Breast epithelium (tissue), 4 donors: ENCODE measurements around the gene ADRA2B. TPM values are rescaled to one million over a fixed set of nuclear protein-coding genes. Genes with fewer than 3 reads are reported as not detected.
"Not testable (repeated sequence)": the region's sequence is repeated elsewhere in the genome, so short reads cannot be mapped to it uniquely, and the experiment has no call there.

Experiments used
- DNase-seq, 2 donors: peaks; one replicate each; pipeline ENCODE4 v3.0.0-alpha.2; 2019; ENCODE audit warnings: low spot score in 2 of 2
- H3K27ac ChIP-seq, 2 donors: fragments of 200-600 bp; sonication (generic) in 1 of 2; one replicate each; pipeline ENCODE4 v1.5.1; 2016 to 2019; ENCODE audit warnings: mild to moderate bottlenecking in 1 of 2
- H3K27me3 ChIP-seq, 2 donors: fragments of 200-600 bp; sonication (generic) in 1 of 2; one replicate each; pipeline versions ENCODE4 v1.5.1 to v1.6.0; 2017 to 2019; ENCODE audit warnings: control low read depth in 1 of 2, mild to moderate bottlenecking in 1 of 2
- H3K36me3 ChIP-seq: fragments of 200-600 bp; one replicate; pipeline ENCODE4 v1.5.1; 2019
- H3K4me1 ChIP-seq, 2 donors: fragments of 200-600 bp; sonication (generic); one replicate each; pipeline ENCODE4 v1.5.1; 2016 to 2019; ENCODE audit warnings: control low read depth in 1 of 2
- H3K4me3 ChIP-seq, 3 donors: fragments of 200-600 bp; sonication (generic); 1 replicate in 2 of 3; 2 replicates in 1 of 3; pipeline ENCODE4 v1.5.1; 2016 to 2019; ENCODE audit warnings: mild to moderate bottlenecking in 3 of 3, moderate library complexity in 2 of 3
- H3K9me3 ChIP-seq, 2 donors: fragments of 200-600 bp; sonication (generic) in 1 of 2; one replicate each; pipeline ENCODE4 v1.5.1; 2016 to 2019; ENCODE audit warnings: control low read depth in 1 of 2
- CTCF ChIP-seq, 3 donors: fragments of 450-650 bp; IDR thresholded peaks; one replicate each; pipeline ENCODE4 v1.5.1; 2016 to 2017; ENCODE audit warnings: antibody characterized with exemption in 3 of 3, mild to moderate bottlenecking in 3 of 3, moderate library complexity in 3 of 3
- POLR2A ChIP-seq: fragments of 450-650 bp; IDR thresholded peaks from one replicate; pipeline ENCODE4 v1.6.1; 2016; ENCODE audit warnings: antibody characterized with exemption, mild to moderate bottlenecking, moderate library complexity
- POLR2AphosphoS5 ChIP-seq, 3 donors: sonication (generic); formaldehyde crosslinking; IDR thresholded peaks; one replicate each; pipeline ENCODE4 v1.6.1; 2017; ENCODE audit warnings: antibody characterized with exemption in 3 of 3
- intact Hi-C: fragments of 100-400 bp; cut with DNase I; formaldehyde crosslinking; loops from one replicate; pipeline ENCODE4 v1.15.1; 2023; ENCODE audit warnings: low total_unique reads
- total RNA-seq, 3 donors: library from RNA; depleted of rRNA; stranded (reverse); fragments of >200 nt; gene quantifications; one replicate each; pipeline ENCODE4 v1.1.0, GENCODE V29; 2016

Gene ADRA2B
- total RNA-seq, 3 donors from 2014 or later, result 1.3 to 1.6 (median 1.4) TPM

DNA sequence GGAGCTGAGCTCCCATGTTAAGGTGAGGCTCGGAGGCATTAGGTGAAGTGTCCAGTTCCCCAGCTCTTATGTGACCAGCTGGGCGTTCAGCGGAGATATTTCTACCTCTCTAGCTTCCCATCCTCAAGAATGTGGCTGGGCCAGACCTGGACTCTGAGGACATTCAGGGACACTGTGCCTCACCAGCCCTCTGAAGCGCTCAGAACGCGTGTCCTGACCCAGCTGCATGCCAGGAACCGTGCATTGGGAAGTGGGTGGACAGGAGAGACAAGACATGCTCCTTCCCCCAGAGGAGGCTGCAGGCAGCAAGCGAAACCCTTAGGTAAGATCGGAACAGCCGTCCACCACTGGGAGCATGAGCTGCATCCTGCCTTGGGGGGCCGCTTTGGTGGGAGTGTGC, 43.6 kb downstream of the ADRA2B start:
- Histone ChIP-seq H3K4me3 (no peak overlapping the region), H3K27ac (no peak overlapping the region), H3K27me3 (no peaks in the 10 kb centered on the region), H3K4me1 (no peaks in the 10 kb centered on the region), H3K36me3 (no peaks in the 10 kb centered on the region), H3K9me3 (peaks cover 0 to 17% of the 10 kb centered on the region in 2 donors)
- TF ChIP-seq POLR2A, result no peak
- TF ChIP-seq POLR2AphosphoS5 (IDR thresholded peaks at IDR 0.05), result no peak
- no peak for TF ChIP-seq CTCF (IDR thresholded peaks at IDR 0.05)
- no peak for DNase-seq
- intact Hi-C loops, result no loop called here

- H3K4me3 ChIP-seq, H3K36me3 ChIP-seq, H3K27me3 ChIP-seq, H3K4me1 ChIP-seq, DNase-seq, intact Hi-C loops, H3K27ac ChIP-seq: not testable (repeated sequence)
- peaks cover 0 to 17% of the 10 kb centered on the region in 2 donors for H3K9me3 ChIP-seq
Measured at GRCh38 chr2:96071977-96072491, 44.3 kb downstream of the ADRA2B start.

DNA sequence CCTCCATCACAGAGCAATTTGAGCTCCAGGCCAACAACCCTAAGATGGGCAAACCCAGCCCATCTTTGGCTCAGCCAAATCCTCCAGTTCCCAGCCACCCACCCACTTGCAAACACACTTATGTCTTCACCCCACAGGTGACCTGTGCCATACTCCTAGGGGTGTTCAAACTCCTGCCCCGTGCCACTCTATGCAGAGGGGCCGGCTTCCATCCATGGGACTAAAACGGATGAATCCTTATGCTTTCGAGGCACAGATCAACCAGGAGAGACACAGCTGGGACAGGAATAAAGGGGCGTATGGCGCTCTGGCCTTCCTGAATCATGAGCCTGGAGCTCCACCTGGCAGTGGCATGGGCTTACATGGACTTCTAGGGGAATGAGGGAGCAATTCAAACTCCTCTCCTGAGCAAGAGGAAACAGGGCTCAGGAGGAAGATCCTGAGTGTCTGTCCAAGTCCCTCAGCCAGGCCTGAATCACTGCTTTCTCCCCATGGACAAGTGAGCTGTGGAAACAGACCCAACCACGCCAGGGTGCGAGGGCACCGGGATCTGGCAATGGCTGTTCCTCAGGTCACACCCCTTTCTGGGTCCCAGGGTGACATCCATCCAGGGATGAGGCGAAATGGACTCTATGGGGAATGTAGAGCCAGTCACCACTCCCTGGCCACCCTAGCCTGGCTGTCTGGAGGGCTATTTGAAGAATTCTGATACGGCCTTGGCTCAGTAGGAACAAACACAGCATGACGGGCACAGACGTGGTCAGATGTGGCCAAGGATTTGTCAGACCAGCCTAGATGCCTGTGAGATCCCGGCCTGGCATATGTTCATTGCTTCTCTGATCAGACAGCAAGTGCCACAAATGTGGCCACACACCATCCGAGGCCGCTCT, 45.0 kb downstream of the ADRA2B start:
- H3K27ac ChIP-seq, intact Hi-C loops, H3K36me3 ChIP-seq, H3K4me3 ChIP-seq, H3K27me3 ChIP-seq, H3K4me1 ChIP-seq, DNase-seq: not testable (repeated sequence)
- H3K9me3 ChIP-seq, result peaks cover 0 to 10% of the 10 kb centered on the region in 2 donors

- H3K27ac ChIP-seq, DNase-seq, intact Hi-C loops, H3K4me3 ChIP-seq, H3K36me3 ChIP-seq, H3K9me3 ChIP-seq, H3K27me3 ChIP-seq, H3K4me1 ChIP-seq: not testable (repeated sequence)
Measured at GRCh38 chr2:96070351-96070750, 46.0 kb downstream of the ADRA2B start.

GRCh38 chr2:96069878-96070277, 46.5 kb downstream of the ADRA2B start:
- H3K27ac ChIP-seq, H3K4me3 ChIP-seq, H3K9me3 ChIP-seq, H3K27me3 ChIP-seq, H3K36me3 ChIP-seq, H3K4me1 ChIP-seq, intact Hi-C loops, DNase-seq: not testable (repeated sequence)

- H3K4me3 ChIP-seq, H3K27me3 ChIP-seq, H3K4me1 ChIP-seq, H3K27ac ChIP-seq, H3K9me3 ChIP-seq, DNase-seq, H3K36me3 ChIP-seq, intact Hi-C loops: not testable (repeated sequence)
Measured at GRCh38 chr2:96067902-96068581, 48.3 kb downstream of the ADRA2B start.

- intact Hi-C loops, H3K36me3 ChIP-seq, H3K27me3 ChIP-seq, DNase-seq, H3K9me3 ChIP-seq, H3K4me3 ChIP-seq, H3K27ac ChIP-seq, H3K4me1 ChIP-seq: not testable (repeated sequence)
Measured at GRCh38 chr2:96067098-96067660, 49.2 kb downstream of the ADRA2B start.

DNA sequence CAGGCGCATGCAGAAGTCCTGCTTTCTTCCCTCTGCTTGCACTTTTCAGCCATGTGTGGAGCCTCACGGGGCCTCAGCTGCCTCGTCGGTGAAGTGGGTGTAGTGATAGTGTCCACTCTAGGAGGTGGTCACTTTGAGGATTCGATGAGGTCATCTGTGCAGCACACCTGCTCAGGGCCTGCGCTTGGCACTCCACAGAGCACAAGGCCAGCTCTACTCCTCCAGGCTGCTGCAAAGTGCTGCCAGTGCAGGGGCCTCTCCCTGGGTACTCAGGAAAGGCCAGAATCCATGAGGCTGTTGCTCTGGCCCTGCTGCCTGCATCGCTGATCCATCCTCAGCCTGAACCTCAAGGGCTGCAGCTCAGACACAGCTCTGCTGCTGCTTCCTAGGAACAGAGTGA, 49.9 kb downstream of the ADRA2B start:
- H3K4me1 ChIP-seq, DNase-seq, H3K36me3 ChIP-seq, H3K27ac ChIP-seq, H3K9me3 ChIP-seq, H3K4me3 ChIP-seq, H3K27me3 ChIP-seq, intact Hi-C loops: not testable (repeated sequence)

- H3K4me3 ChIP-seq, H3K27me3 ChIP-seq, H3K9me3 ChIP-seq, H3K27ac ChIP-seq, H3K36me3 ChIP-seq, H3K4me1 ChIP-seq, intact Hi-C loops, DNase-seq: not testable (repeated sequence)
Measured at GRCh38 chr2:96065954-96066353, 50.4 kb downstream of the ADRA2B start.
